GM15510 (cell line): ENCODE results near the gene NRAP.

Experiments used
- POLR2A ChIP-seq: IDR thresholded peaks from 3 replicates; pipeline ENCODE4 v1.6.1; 2011; ENCODE audit warnings: borderline replicate concordance; ENCODE audit not compliant: insufficient read length; ENCODE audit errors: extremely low read depth

Gene NRAP

DNA sequence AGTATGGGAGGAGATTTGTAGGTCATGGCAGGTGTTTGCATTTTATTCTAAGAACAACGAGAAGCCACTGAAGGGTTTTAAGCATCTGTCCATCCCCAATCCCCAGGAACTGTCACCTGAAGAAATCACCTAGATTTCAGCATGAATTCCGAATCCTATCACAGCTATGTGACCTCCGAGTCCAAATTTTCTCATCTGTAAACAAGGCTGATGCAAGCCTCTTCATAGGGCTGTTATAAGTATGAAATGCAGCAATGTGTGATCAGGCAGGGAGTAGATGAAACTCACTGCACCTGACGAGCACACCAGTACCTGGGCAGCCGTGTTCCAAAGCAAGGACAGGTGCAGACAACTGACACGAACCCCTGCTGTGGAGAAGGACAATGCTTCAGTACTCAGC is 97.0 kb downstream of the NRAP start:
- no peak for TF ChIP-seq POLR2A

DNA sequence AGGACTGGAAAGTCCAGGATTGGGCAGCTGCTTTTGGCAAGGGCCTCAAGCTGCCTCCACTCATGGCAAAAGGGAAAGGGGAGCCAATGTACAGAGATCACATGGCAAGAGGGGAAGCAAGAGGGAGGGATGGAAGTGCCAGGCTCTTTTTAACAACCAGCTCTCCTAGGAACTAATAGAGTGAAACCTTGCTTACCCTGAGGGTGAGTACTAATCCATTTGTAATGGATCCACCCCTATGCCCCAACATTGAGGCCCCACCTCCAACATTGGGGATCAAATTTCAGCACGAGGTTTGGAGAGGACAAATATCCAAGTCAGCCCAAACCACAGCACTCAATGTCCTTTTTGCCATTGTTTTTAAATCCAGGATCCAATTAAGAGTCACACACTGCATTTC is 98.5 kb downstream of the NRAP start:
- TF ChIP-seq POLR2A: no peak

DNA sequence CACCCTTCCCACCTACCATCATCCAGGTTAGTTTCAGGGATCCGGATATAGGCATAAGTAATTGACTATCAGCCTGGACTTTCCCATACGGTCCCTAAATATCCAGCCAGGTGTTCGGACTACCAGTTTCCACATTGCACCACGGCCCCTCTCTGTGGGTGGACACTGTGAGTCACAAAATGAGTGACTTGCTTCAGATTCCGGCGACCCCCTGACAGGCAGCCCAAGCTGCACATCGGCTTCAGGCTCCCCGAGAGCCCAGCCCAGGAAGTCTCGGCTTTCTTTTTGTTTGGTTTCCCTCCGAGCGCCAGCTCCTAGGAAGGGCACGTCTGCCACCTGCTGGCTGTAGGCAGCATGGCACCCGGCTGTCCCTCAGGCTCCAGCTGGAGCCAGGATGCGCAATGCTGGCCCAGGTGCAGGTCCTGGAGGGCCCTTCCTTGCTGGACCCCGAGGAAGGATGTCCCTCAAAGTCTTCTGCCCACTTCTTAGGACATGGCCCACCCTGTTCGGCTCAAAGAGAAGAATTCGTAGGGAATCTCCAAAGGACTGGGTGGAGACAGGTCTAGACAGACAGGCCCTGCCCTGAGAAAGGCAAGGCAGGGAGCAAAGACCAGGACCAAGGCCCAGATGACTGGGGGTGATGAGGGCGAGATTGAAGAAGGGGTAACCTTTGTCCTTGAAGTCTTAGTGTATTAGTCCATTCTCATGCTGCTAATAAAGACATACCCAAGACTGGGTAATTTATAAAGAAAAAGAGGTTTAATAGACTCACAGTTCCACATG is 100.3 kb downstream of the NRAP start:
- TF ChIP-seq POLR2A: no peak

DNA sequence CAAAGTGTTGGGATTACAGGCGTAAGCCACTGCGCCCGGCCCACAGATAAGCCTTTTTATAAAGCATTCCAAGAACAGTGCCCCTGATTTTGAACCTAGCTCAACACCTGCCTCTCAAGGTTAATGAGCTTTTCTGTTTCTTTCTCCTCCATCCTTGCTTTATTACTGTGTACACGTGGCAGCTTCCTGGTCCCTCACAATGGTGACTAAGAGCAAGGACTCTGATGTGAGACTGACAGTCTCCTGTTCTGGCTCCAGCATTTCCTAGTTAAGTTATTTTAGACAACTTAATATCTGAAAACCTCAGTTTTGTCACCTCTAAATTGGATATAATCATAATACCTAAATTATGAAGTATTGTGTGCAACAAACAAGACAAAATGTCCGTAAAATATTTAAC is 101.1 kb downstream of the NRAP start:
- no peak for TF ChIP-seq POLR2A

DNA sequence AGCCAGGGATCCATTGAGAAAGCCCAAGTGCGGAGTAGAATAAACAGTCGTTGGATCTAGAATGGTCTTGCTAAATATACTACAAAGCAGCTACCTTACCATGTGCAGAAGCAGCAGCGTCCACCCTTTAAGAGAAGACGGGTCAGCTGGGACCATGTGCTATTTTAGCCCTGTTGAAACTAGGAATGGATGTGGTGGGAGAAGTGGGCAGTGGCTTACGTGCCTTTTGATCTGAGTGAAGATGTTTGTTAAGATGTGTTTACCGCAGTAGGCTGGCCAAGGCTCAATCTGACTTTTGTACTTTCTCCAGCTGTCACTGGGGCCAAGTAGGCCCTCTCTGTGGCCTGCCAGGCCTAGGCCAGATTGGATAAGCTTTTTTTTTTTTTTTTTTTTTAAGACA is 101.8 kb downstream of the NRAP start:
- no peak for TF ChIP-seq POLR2A

DNA sequence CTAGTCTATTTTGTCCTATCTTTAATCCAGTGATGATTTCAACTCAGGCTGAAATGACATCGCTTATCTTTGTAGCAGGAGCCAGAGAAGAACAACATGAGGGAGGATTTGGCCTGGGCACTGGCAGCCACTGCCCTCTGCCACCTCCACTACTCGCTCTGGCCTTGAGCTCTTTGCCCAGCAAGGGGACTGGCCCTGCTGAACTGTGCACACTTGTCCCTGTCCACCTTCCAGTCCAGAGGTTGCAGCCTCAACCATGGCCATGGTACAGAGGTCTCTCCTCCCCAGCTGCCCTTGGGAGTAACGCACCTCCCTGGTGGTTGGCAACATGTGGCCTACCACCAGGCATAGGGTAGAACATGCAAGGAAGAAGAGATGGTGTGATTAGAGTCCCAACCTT is 102.6 kb downstream of the NRAP start:
- no peak for TF ChIP-seq POLR2A

DNA sequence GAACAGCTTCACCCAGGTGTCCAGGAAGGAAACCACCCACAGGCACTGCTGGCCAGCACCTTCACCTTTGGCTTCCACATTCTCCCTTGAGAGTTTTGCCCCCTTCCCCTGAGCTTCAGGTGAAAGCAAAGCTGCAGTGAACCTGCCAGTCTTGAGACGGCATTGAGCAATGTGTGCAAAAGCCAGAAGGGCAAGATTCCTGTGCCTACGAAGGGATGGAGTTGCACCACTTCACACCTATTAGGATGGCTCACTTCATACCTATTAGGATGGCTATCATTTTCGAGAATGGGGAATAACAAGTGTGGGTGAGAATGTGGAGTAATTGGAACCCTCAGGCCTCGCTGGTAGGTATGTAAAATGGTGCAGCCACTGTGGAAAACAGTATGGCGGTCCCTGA is 103.8 kb downstream of the NRAP start:
- no peak for TF ChIP-seq POLR2A

DNA sequence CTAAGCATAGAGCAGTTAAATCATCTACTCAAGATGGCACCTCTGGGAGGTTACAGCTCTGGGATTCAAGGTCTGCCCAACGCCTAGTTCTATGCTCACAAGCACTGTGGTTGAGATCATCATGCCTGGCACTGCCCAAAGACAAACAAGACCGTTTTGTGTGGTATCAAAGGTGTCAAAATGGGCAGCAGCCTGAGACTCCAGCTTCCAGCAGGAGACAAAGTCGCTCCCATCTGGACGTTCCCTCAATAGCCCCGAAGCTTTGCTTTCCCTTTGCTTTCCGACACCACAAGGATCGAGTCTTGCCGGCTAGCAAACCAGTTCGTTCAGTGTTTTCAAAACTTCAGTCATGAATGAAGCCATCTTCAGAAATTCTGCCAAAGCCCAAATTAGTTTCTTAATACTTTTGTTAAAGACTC is 105.9 kb downstream of the NRAP start:
- no peak for TF ChIP-seq POLR2A

DNA sequence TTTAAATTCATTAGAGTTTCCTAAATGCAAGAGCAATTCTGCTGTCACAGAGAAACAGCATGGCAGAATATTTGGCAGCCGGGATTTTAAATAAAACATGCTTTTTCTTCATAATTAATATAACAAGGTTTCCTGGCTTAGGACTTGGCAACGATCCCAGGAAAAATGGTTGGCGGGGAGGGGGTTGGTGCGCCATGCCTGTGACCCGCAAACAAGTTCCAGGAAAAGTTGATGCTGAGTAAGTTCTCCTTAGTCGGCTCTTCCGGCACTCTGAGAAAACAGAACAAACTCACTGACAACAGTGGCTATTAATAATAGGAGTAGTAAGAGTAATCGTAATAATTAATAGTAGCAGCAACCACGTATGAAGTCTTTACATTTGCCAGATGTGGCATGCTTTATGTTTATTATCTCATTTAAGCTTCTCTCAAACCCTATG is 106.4 kb downstream of the NRAP start:
- TF ChIP-seq POLR2A: no peak

DNA sequence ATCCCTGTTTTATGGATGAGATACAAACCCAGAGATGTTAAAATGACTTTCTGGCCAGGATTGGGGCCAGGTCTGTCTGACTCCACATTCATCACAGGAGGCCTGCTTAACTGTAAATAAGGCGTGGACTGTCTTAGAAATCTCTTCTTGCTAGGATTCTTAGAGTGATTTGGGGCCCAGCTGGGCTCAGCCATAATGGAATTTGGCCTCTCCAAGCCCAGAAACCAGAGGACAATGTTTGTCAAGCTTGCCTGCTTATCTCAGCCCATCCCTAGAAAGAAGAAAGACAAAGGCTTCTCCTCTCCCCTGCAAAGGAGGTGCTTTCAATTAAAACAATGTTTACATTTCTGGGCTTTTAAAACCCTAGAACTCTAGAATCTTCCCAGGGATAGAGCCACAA is 108.1 kb downstream of the NRAP start:
- TF ChIP-seq POLR2A: no peak

DNA sequence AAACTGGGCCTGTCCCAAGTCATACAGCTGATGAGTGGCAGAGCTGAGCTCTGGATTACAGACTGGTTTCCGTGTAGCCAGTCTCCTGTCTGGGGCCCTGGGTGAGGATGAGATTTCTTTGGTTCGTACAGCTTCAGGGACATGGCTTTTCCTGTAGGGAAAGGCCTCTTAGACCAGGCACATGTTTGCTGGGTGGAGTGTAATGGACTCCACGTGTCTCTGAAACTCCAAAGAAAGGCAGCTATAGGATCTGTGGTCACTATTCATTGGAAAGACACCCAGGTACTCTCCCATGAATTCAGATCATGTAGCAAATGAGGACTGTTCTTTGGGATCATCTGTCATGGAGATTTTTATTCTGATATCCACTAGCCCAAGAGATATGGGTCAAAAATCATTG is 108.6 kb downstream of the NRAP start:
- no peak for TF ChIP-seq POLR2A

DNA sequence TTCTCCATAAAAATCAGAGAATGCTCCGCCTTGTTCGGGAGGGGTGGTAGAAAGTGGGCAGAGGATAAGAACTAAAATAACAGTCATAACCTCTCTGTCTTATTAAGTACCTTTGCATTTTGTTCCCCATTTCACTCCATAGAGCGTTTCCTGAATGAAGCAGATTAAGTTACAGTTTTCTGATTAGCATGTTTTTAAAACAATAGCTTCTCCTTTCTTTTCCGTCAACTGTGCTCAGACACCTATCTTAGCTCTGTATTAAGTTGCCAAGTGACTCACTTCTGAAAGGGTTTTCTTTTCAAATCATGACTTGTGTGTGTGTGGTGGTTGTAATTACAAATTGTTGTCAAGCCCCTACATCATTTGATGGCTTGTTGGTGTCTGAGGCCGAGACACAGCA is 109.6 kb downstream of the NRAP start:
- no peak for TF ChIP-seq POLR2A

DNA sequence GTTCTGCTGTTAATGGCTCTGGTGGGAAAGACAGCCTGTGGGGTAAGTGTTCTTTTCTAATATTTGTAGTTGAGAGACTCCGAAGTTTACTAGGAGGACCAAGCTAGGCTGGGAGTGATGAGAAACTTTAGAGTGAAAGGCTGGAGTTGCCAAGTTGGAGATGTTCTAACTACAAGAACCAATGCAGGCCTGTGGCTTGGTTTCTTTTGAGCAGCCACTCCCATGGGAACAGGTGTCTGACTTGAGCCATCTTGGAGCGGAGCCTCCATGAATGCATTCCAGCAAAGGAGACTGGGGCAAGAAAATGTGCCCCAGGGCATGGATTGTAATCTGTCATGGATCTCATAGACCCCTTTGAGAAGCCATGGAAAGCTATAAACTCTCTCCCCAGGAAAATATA is 110.7 kb downstream of the NRAP start:
- no peak for TF ChIP-seq POLR2A

DNA sequence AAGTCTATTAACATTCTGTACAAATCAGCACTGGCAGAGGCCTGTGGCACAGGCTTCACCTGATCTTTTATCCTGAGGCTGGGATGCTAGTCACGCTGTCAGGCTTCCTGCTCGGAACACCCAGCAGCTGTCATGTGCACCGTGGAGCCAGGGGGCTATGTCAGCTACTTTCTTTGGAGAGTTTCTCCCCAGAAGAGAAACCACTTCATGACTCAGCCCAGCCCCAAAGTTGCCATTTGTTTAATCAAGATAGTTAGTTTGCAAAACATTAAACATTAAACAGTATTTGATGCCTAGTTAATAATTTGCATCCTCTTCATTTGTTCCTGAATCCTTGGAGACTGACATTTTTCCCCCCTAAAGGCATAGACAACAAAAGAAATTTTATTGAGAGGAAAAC is 111.1 kb downstream of the NRAP start, which contains the start of gene HABP2:
HABP2 (plus strand) TSS at position 353 of the 400 bp plus-strand sequence. CDS start 69 bp downstream, outside the sequence.
- TF ChIP-seq POLR2A: no peak

DNA sequence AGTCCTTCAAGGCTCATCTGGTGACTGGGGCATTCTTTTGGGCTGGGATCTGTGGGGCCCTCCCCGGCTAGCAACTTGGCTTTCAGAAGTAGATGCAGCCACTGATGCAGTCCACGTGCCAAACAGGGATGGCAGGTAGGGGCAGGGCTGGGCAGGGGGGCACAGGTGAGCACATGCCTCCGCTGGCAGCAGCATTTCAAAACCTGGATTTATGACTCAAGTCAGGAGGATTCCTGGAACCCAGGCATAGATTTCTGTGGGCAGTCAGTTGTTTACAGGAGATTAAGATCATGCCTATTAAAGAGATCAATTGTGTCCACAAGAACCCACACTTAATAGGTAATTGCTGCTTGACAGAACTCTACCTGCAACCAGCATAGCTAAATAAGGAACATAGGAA is 111.8 kb downstream of the NRAP start:
- no peak for TF ChIP-seq POLR2A

DNA sequence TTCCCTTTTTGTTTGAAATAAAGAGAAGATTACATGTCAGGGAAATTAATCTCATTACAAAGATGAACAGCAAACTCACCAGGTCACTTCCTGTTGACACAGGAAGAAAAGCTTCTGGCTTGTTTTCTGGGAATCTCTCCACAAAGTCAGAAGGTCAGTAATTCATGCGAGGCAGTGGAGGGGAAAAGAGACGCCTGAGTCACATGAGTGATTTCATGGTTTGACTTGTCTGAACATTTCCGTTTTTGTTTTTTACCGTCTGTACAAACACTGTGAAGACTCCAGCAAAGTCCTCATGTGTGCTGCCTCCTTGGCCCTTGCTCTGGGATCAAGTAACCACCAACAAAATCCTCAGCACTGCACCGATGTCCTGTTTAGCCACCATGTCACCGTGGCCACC is 113.5 kb downstream of the NRAP start:
- no peak for TF ChIP-seq POLR2A

DNA sequence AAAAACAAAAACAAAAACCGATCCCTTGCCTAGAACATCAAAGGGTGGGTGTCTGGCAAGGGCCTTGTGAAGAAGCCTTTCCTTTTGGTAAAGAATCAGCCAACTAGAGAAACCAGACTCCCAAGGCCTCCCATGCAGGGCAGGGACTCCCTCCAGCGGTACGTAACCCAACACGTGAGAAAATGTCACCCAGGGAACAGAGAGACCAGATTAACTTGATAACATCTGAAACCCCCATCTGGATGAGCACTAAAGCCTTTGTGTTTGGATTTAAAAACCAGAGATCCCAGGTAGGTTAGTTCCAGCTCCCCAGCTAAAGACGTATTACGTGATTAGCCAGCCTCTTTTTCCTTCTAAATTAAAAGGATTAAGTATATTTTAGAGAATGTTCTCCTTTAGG is 114.0 kb downstream of the NRAP start:
- no peak for TF ChIP-seq POLR2A

DNA sequence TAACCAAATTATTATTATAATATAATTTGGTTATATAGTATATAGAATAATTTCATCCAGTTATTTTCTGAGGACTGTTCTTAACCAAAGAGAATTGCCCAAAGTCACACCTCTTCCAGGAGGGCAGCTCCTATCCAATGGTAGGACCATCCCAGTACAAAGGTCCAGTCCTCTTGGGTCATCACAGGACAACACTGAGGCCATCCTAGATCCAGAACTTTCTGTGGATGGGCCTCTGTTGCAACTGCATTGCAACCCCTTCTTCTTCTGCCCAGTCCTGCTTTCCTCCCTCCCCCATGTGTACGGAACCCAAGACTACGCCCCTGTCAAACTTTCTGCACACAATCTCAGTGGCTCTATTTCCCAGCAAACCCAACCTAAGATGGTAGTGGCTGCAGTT is 116.4 kb downstream of the NRAP start:
- TF ChIP-seq POLR2A: no peak

DNA sequence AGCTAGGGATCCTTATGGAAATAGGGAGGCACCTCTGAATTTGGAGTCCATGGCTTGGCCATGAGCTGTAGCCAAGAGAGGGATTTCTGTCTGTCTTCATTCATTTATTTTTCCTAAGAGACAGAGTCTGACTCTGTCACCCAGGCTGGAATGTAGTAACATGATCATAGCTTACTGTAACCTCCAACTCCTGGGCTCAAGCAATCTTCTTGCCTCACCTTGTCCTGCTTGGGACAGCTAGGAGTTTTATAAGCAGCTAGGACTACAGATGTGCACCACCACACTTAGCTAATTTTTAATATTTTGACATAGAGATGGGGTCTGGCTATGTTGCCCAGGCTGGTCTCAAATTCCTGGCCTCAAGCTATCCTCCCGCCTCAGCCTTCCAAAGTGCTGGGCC is 119.4 kb downstream of the NRAP start:
- TF ChIP-seq POLR2A: no peak
